Sigmoid colon (tissue), 7 donors: ENCODE results near the gene CYP2C19. TPM values are rescaled to one million over a fixed set of nuclear protein-coding genes. Genes with fewer than 3 reads are reported as not detected.

ENCODE experiments used
- DNase-seq: peaks from one replicate; pipeline ENCODE4 v3.0.0-alpha.2; 2019
- H3K27ac ChIP-seq, 4 donors: fragments of 200-600 bp; sonication (generic); one replicate each; pipeline ENCODE4 v1.5.1; 2016 to 2019; ENCODE audit warnings: mild to moderate bottlenecking in 1 of 4
- H3K27me3 ChIP-seq, 3 donors: fragments of 200-600 bp; sonication (generic); one replicate each; pipeline ENCODE4 v1.5.1; 2019; ENCODE audit warnings: mild to moderate bottlenecking in 1 of 3
- H3K36me3 ChIP-seq, 4 donors: fragments of 200-600 bp; sonication (generic); one replicate each; pipeline ENCODE4 v1.5.1; 2016 to 2019
- H3K4me1 ChIP-seq, 4 donors: fragments of 200-600 bp; sonication (generic); one replicate each; pipeline ENCODE4 v1.5.1; 2017 to 2019
- H3K4me3 ChIP-seq, 4 donors: fragments of 200-600 bp; sonication (generic); one replicate each; pipeline ENCODE4 v1.5.1; 2017 to 2019; ENCODE audit warnings: mild to moderate bottlenecking in 2 of 4, moderate library complexity in 1 of 4
- H3K9me3 ChIP-seq, 4 donors: fragments of 200-600 bp in 3 of 4; sonication (generic) in 3 of 4; one replicate each; pipeline versions ENCODE4 v1.5.1 to v1.6.1; 2013 to 2019
- CTCF ChIP-seq, 4 experiments: fragments of 450-650 bp in 3 of 4; fragments of 200-600 bp in 1 of 4; IDR thresholded peaks; one replicate each; pipeline ENCODE4 v1.5.1; 2016 to 2019; ENCODE audit warnings: antibody characterized with exemption in 4 of 4, mild to moderate bottlenecking in 3 of 4, moderate library complexity in 2 of 4
- EP300 ChIP-seq, 4 donors: sonication (generic); formaldehyde crosslinking; IDR thresholded peaks; one replicate each; pipeline ENCODE4 v1.6.1; 2017; ENCODE audit warnings: antibody characterized with exemption in 4 of 4
- POLR2A ChIP-seq, 2 donors: fragments of 450-650 bp; IDR thresholded peaks; one replicate each; pipeline ENCODE4 v1.6.1; 2016; ENCODE audit warnings: antibody characterized with exemption in 2 of 2, mild to moderate bottlenecking in 2 of 2, moderate library complexity in 2 of 2
- POLR2AphosphoS5 ChIP-seq, 4 donors: sonication (generic); formaldehyde crosslinking; IDR thresholded peaks; one replicate each; pipeline ENCODE4 v1.6.1; 2017; ENCODE audit warnings: antibody characterized with exemption in 4 of 4
- WGBS, 2 donors: extraction: QIAGEN DNeasy Blood & Tissue Kit; methylation state at CpG; one replicate each; pipeline ENCODE4 v1.1.7; 2013; 5-methylcytosine and 5-hydroxymethylcytosine counted together
- intact Hi-C: fragments of 100-400 bp; cut with DNase I; formaldehyde crosslinking; loops from one replicate; pipeline ENCODE4 v1.15.1; 2023
- polyA plus RNA-seq, 3 donors: library from polyadenylated mRNA; stranded (reverse); fragments of 200-250 nt; gene quantifications; one replicate each; pipeline ENCODE4 v1.2.3, GENCODE V29; 2013
- total RNA-seq, 4 donors: library from RNA; depleted of rRNA; stranded (reverse); fragments of >200 nt; gene quantifications; one replicate each; pipeline ENCODE4 v1.1.0, GENCODE V29; 2016
- donor health status: healthy with polysubstance abuse.
- donor health status: Bipolar disorder and iron deficiency.
- donor health status: healthy.

Gene CYP2C19
- total and polyA plus RNA-seq, 7 donors, result 0.19 TPM; not detected in 6

GRCh38 chr10:94902080-94902479 lies 139.6 kb downstream of the CYP2C19 start:
- DNase-seq, result no peak
- Histone ChIP-seq H3K4me3 (no peak overlapping the region), H3K9me3 (peaks cover 0 to 3% (median 0%) of the 10 kb centered on the region in 4 donors), H3K36me3 (no peaks in the 10 kb centered on the region), H3K4me1 (no peaks in the 10 kb centered on the region), H3K27me3 (no peaks in the 10 kb centered on the region), H3K27ac (no peak overlapping the region)
- no peak for TF ChIP-seq CTCF (IDR thresholded peaks at IDR 0.05)
- no peak for TF ChIP-seq POLR2A (IDR thresholded peaks at IDR 0.05)
- TF ChIP-seq EP300 (IDR thresholded peaks at IDR 0.05), result no peak
- TF ChIP-seq POLR2AphosphoS5 (IDR thresholded peaks at IDR 0.05), result no peak
- intact Hi-C loops, result no loop called here
- 56 to 83% methylated on average over 1 of the region's 1 CpG for WGBS, 2 donors

GRCh38 chr10:94902570-94902969 lies 140.1 kb downstream of the CYP2C19 start:
- no peak for DNase-seq
- Histone ChIP-seq H3K4me3 (no peak overlapping the region), H3K4me1 (no peaks in the 10 kb centered on the region), H3K36me3 (no peaks in the 10 kb centered on the region), H3K27me3 (no peaks in the 10 kb centered on the region), H3K9me3 (peaks cover 0 to 3% (median under 1%) of the 10 kb centered on the region in 4 donors), H3K27ac (no peak overlapping the region)
- WGBS, 2 donors, result 0% methylated on average over 1 of the region's 1 CpG
- TF ChIP-seq POLR2A (IDR thresholded peaks at IDR 0.05), result no peak
- TF ChIP-seq CTCF (IDR thresholded peaks at IDR 0.05), result no peak
- TF ChIP-seq POLR2AphosphoS5 (IDR thresholded peaks at IDR 0.05), result no peak
- TF ChIP-seq EP300 (IDR thresholded peaks at IDR 0.05), result no peak
- intact Hi-C loops, result no loop called here

Other genes starting within 250 kb of the CYP2C19 start
- gene HELLS, start 216.9 kb upstream of the CYP2C19 start, total RNA-seq, result 10 to 100 TPM in 1 of 4 donors, 1 to 10 TPM in 2, under 1 TPM in 1; 0.99 to 11.8 (median 1.1) TPM
- 10 to 100 TPM in 1 of 3 donors, 1 to 10 TPM in 2; 1.6 to 11.8 (median 2.4) TPM for gene HELLS, start 216.9 kb upstream of the CYP2C19 start, polyA plus RNA-seq
- not detected for gene CYP2C18, start 79.0 kb upstream of the CYP2C19 start, total RNA-seq
- 1 to 10 TPM; 2.1 to 4.1 (median 3.0) TPM for gene CYP2C18, start 79.0 kb upstream of the CYP2C19 start, polyA plus RNA-seq
- gene CYP2C9, start 176.0 kb downstream of the CYP2C19 start, total RNA-seq, result not detected
- gene CYP2C9, start 176.0 kb downstream of the CYP2C19 start, polyA plus RNA-seq, result 1 to 10 TPM in 1 of 3 donors, not detected in 2; 2.5 TPM